ENCODE results near the gene IFNAR1.
"Not testable (repeated sequence)": the region's sequence is repeated elsewhere in the genome, so short reads cannot be mapped to it uniquely, and the experiment has no call there.

The IFNAR1 gene

DNA sequence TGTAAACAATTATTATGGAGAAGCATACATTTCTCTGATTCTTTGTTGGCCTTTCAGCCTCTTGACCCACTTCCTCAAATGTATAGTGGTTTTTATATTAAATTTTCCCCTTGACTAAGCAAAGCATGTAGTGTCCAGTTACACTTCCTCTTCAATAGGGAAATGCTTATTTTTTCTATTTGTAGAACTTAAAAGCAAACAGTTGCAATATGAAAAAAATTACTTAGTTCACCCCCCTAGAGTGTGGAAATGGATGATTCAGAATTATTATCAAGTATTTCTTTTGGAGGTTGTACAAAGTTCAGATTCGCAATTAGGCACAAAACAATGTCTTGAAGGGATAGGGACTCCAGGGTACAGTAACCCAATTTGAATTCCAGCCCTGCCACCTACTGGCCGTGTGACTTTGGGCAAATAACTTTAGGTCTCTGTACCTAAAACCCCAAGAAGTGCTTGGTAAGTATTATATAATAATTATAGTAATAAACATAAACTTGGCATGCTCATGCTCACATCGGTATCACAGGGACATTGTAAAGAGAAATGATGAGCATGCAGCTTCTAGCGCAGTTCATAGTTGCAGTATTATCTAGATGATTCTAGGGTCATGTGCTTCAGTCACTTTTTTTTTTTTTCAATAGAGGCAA, 49.8 kb downstream of the IFNAR1 start:
- no peak for DNase-seq (ENCODE audit: insufficient read length, low spot score)
- no peak for FAIRE-seq
- TF ChIP-seq, protein P1, sequence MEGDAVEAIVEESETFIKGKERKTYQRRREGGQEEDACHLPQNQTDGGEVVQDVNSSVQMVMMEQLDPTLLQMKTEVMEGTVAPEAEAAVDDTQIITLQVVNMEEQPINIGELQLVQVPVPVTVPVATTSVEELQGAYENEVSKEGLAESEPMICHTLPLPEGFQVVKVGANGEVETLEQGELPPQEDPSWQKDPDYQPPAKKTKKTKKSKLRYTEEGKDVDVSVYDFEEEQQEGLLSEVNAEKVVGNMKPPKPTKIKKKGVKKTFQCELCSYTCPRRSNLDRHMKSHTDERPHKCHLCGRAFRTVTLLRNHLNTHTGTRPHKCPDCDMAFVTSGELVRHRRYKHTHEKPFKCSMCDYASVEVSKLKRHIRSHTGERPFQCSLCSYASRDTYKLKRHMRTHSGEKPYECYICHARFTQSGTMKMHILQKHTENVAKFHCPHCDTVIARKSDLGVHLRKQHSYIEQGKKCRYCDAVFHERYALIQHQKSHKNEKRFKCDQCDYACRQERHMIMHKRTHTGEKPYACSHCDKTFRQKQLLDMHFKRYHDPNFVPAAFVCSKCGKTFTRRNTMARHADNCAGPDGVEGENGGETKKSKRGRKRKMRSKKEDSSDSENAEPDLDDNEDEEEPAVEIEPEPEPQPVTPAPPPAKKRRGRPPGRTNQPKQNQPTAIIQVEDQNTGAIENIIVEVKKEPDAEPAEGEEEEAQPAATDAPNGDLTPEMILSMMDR (IDR thresholded peaks at IDR 0.05; ENCODE audit: insufficient read depth, missing control alignments): peak; percentile 65

DNA sequence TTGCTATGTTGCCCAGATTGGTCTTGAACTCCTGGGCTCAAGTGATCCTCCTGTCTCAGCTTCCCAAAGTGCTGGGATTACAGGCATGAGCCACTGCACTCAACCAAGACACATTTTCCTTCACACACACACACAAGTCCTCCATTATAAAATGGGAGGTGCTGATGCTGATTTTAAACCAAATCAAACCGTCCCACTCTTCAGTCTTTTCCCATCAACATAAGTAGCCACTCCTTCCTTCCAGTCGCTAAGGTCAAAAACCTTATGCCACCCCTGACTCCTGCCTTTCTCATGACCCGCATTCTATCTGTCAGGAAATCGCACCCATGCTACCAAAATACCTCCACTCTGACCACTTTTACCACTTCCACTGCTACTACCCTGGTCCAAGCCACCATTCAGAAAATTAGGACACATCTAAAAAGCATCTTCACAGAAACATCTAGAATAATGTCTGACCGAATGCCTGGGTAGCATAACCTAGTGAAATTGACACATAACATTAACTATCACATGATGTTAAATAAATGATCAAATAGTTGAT, 50.4 kb downstream of the IFNAR1 start:
- TF ChIP-seq, protein P1 (IDR thresholded peaks at IDR 0.05; ENCODE audit: insufficient read depth, missing control alignments): no peak
- no peak for DNase-seq (ENCODE audit: insufficient read length, low spot score)
- FAIRE-seq: no peak

DNA sequence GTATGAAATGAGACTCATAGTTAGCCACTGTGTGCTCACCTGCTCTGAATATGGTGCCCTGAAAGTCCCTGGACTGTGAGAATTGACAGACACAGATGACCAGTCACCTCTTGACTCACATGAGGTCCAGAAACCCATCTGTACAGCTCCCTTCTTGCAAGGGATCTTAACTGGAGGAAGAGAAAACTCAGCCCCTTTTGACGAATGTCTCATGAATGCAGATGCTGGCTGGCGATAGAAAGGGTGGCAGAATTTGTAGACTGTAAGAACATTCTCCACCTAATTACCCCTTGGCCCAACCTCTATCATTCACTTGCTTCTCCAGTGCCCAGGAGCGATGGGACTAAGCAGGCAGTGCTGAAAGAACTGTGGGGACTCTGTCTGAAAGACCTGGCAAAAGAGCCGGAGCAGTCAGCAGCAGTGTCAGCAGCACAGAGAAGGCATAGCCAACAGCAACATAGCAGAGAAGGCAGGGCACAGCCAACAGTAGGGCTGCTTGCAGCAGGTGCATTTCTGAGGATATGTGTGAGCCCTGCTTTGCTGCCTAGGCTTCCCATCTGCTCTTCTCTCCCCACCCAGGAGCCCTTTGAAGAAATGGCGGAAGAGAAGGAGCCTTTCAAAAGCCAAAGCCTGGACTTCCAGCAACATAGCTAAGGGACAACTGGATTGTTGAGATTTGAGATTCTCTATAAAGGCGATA, 52.6 kb downstream of the IFNAR1 start:
- no peak for DNase-seq (ENCODE audit: insufficient read length, low spot score)
- TF ChIP-seq, protein P1 (IDR thresholded peaks at IDR 0.05; ENCODE audit: insufficient read depth, missing control alignments): no peak
- FAIRE-seq: no peak

DNA sequence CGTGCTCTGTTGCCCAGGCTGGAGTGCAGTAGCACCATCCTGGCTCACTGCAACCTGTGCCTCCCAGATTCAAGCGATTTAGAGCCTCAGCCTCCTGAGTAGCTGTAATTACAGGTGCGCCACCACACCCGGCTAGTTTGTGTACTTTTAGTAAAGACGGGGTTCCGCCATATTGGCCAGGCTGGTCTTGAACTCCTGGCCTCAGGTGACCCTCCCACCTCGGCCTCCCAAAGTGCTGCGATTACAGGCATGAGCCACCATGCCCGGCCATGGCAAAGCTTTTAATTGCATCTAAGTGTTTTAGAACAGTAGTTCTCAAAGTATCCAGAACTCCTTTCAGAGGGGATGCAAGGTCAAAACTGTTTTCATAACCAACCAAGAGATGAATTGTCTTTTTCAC, 53.3 kb downstream of the IFNAR1 start:
- TF ChIP-seq, protein P1 (IDR thresholded peaks at IDR 0.05; ENCODE audit: insufficient read depth, missing control alignments): no peak
- FAIRE-seq (no peak), DNase-seq (ENCODE audit: insufficient read length, low spot score) (no peak)

DNA sequence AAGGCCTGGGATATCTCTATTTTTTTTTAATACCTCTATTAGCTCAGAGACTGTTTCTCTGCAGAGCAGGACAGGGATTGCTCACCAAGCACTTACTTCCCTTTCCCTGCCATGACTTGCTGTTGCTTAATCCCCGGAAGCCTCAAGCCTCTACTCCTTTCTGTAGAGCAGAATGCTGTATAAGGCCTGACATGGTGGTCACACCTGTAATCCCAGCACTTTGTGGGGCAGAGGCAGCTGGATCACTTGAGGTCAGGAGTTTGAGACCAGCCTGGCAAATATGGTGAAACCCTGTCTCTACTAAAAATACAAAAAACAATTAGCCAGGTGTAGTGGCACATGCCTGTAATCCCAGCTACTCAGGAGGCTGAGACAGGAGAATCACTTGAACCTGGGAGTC, 55.2 kb downstream of the IFNAR1 start:
- not testable (repeated sequence) for DNase-seq (ENCODE audit: insufficient read length, low spot score); FAIRE-seq

DNA sequence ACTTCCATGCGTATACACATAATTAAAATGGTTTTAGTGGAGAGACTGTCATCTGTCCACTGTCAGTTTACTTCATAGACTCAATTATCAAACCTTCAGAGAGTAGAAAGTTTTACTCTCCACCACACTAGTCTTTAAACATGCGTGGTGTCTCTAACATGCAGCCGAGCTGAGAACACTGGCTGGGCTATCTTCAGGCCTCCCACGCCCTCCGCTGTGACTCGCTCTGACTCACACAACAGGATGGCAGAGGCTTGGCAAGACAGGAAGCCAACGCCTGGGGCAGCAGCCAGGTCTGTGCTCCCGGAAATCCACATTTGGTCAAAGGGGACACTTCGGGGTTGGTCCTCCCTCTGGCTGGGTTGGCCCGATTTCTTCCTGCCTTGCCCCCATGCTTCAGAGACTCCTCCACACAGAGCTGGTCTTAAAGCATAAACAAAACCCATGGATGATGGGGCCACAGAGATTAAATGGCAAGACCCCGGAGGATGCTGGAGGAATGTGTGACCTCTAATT, 55.8 kb downstream of the IFNAR1 start:
- DNase-seq (ENCODE audit: insufficient read length, low spot score) (no peak), FAIRE-seq (no peak)
- TF ChIP-seq, protein P1 (IDR thresholded peaks at IDR 0.05; ENCODE audit: insufficient read depth, missing control alignments): no peak

DNA sequence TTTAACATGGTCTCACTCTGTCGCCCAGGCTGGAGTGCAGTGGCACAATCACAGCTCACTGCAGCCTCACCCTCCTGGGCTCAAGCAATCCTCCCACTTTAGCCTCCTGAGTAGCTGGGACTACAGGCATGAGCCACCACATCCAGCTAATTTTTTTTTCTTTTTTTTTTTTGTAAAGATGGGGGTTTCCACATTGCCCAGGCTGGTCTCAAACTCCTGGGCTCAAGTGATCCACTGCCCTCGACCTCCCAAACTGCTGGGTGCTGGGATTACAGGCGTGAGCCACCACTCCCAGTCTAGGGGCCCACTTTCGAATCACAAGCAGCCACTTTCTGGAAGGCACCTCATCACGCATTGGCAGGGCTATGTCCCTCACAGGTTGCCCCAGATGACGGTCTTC, 56.6 kb downstream of the IFNAR1 start:
- not testable (repeated sequence) for FAIRE-seq

More for the DNA sequence above, 56.6 kb downstream of the IFNAR1 start:
- DNase-seq (ENCODE audit: insufficient read length, low spot score): not testable (repeated sequence)

All from D721Med (cell line).